Neuronal stem cell (in vitro differentiated cells): ENCODE results near the gene PSEN2.
A peak's percentile ranks its signal among the peaks of the same experiment; 100 is the strongest.

Experiments used
- DNase-seq: peaks from one replicate; pipeline ENCODE4 v3.0.0-alpha.2; 2013; ENCODE audit warnings: low spot score
- H2AFZ ChIP-seq: one replicate; pipeline ENCODE4 v1.6.1; 2013; ENCODE audit warnings: mild to moderate bottlenecking, low read length, inconsistent platforms
- H2AK5ac ChIP-seq: 2 replicates; pipeline ENCODE4 v1.6.1; 2013; ENCODE audit warnings: low read depth, mild to moderate bottlenecking, inconsistent platforms, low read length, moderate library complexity, mixed read lengths
- H2BK120ac ChIP-seq: 2 replicates; pipeline ENCODE4 v1.6.1; 2013; ENCODE audit warnings: low read depth, mild to moderate bottlenecking, inconsistent platforms, low read length, moderate library complexity, mixed read lengths
- H2BK12ac ChIP-seq: one replicate; pipeline ENCODE4 v1.6.1; 2013; ENCODE audit warnings: low read length, inconsistent platforms
- H2BK15ac ChIP-seq: 2 replicates; pipeline ENCODE4 v1.6.1; 2013; ENCODE audit warnings: mild to moderate bottlenecking, low read length, inconsistent platforms, mixed read lengths
- H2BK5ac ChIP-seq: one replicate; pipeline ENCODE4 v1.6.1; 2013; ENCODE audit warnings: inconsistent platforms, mild to moderate bottlenecking, low read length, moderate library complexity
- H3K14ac ChIP-seq: one replicate; pipeline ENCODE4 v1.6.1; 2013; ENCODE audit warnings: low read length, inconsistent platforms
- H3K18ac ChIP-seq: 2 replicates; pipeline ENCODE4 v1.6.1; 2013; ENCODE audit warnings: low read length, inconsistent platforms
- H3K23ac ChIP-seq: 2 replicates; pipeline ENCODE4 v1.6.1; 2013; ENCODE audit warnings: low read depth, mild to moderate bottlenecking, mixed read lengths, low read length, inconsistent platforms; ENCODE audit not compliant: poor library complexity
- H3K27ac ChIP-seq: replicated peaks from 3 replicates; pipeline ENCODE4 v1.5.1; 2013; ENCODE audit warnings: low read length, inconsistent platforms
- H3K27me3 ChIP-seq, 3 experiments: 2 replicates each; pipeline ENCODE4 v1.6.1; 2013; ENCODE audit warnings: low read length in 3 of 3, mild to moderate bottlenecking in 2 of 3, inconsistent platforms in 1 of 3, low read depth in 1 of 3, mixed read lengths in 1 of 3, moderate library complexity in 1 of 3; ENCODE audit not compliant: control insufficient read depth in 3 of 3, insufficient read depth in 3 of 3
- H3K36me3 ChIP-seq, 2 donors: replicated peaks in 1 of 2; 2 replicates each; pipeline ENCODE4 v1.6.1; 2013; ENCODE audit warnings: low read length in 2 of 2; ENCODE audit not compliant: control insufficient read depth in 2 of 2, insufficient read depth in 2 of 2
- H3K4ac ChIP-seq: 2 replicates; pipeline ENCODE4 v1.6.1; 2013; ENCODE audit warnings: inconsistent platforms, mild to moderate bottlenecking, low read length, moderate library complexity
- H3K4me1 ChIP-seq, 2 donors: 1 replicate in 1 of 2; 2 replicates in 1 of 2; pipeline ENCODE4 v1.6.1; 2013; ENCODE audit warnings: low read length in 2 of 2, low read depth in 1 of 2; ENCODE audit not compliant: control insufficient read depth in 2 of 2, insufficient read depth in 1 of 2
- H3K4me2 ChIP-seq: one replicate; pipeline ENCODE4 v1.6.1; 2013; ENCODE audit warnings: mild to moderate bottlenecking, low read length, inconsistent platforms; ENCODE audit not compliant: insufficient read depth, poor library complexity, severe bottlenecking
- H3K4me3 ChIP-seq, 2 donors: 2 replicates each; pipeline ENCODE4 v1.5.1; 2013; ENCODE audit warnings: low read length in 2 of 2, mild to moderate bottlenecking in 2 of 2, inconsistent platforms in 1 of 2, moderate library complexity in 1 of 2
- H3K79me1 ChIP-seq: one replicate; pipeline ENCODE4 v1.6.1; 2013; ENCODE audit warnings: low read depth, mild to moderate bottlenecking, inconsistent platforms, low read length, moderate library complexity
- H3K9ac ChIP-seq: one replicate; pipeline ENCODE4 v1.6.1; 2013; ENCODE audit warnings: mild to moderate bottlenecking, low read depth, low read length, inconsistent platforms; ENCODE audit not compliant: poor library complexity
- H3K9me3 ChIP-seq, 2 donors: replicated peaks in 1 of 2; 2 replicates each; pipeline versions ENCODE3 to v1.6.1; 2013; ENCODE audit warnings: low read length in 2 of 2, mild to moderate bottlenecking in 2 of 2, inconsistent platforms in 1 of 2, low read depth in 1 of 2, mixed read lengths in 1 of 2, moderate library complexity in 1 of 2; ENCODE audit not compliant: control insufficient read depth in 2 of 2, insufficient read depth in 1 of 2
- H4K8ac ChIP-seq: one replicate; pipeline ENCODE4 v1.6.1; 2013; ENCODE audit warnings: low read depth, mild to moderate bottlenecking, inconsistent platforms, low read length, moderate library complexity
- H4K91ac ChIP-seq: one replicate; pipeline ENCODE4 v1.6.1; 2013; ENCODE audit warnings: low read length, low read depth, mild to moderate bottlenecking, inconsistent platforms; ENCODE audit not compliant: poor library complexity
- WGBS, 2 donors: extraction: QIAGEN DNeasy Blood & Tissue Kit; methylation state at CpG; one replicate each; pipeline ENCODE4 v1.1.7; 2013; ENCODE audit warnings: missing lambda C conversion rate in 2 of 2, mixed read lengths in 1 of 2; ENCODE audit not compliant: insufficient read length in 2 of 2, insufficient replicate concordance in 1 of 2; ENCODE audit errors: extremely low coverage in 2 of 2; 5-methylcytosine and 5-hydroxymethylcytosine counted together

Gene PSEN2

DNA sequence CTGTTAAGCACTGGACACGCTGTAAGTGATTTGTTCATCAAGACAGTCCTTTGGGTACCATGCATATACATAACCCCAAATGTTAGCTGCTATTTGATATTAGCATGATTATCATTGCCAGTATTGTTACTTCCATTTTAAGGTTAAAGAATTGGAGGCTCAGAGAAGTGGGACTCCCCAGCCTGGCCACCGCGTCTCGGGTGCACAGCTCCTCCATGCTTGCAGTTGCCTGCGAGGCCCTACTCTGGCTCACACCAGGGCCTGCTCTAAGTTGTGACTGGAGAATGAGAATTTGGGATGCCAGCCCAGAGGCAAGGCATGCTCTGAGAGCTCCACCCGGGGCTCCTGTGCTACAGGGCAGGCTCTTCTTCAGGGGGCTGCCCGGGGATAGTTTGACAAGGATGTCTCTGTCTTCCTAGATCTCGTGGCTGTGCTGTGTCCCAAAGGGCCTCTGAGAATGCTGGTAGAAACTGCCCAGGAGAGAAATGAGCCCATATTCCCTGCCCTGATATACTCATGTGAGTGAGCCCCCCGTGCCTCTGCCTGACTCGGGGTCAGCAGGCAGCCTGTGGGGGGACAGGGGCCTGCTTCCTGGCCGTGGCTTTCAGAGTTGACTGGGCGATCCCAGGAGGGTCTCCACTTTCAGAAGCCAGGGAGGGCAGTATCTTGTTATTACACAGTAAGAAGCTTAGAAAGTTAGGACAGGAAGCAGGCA lies 19.4 kb downstream of the PSEN2 start:
- H3K18ac ChIP-seq, result no peak overlapping the region

DNA sequence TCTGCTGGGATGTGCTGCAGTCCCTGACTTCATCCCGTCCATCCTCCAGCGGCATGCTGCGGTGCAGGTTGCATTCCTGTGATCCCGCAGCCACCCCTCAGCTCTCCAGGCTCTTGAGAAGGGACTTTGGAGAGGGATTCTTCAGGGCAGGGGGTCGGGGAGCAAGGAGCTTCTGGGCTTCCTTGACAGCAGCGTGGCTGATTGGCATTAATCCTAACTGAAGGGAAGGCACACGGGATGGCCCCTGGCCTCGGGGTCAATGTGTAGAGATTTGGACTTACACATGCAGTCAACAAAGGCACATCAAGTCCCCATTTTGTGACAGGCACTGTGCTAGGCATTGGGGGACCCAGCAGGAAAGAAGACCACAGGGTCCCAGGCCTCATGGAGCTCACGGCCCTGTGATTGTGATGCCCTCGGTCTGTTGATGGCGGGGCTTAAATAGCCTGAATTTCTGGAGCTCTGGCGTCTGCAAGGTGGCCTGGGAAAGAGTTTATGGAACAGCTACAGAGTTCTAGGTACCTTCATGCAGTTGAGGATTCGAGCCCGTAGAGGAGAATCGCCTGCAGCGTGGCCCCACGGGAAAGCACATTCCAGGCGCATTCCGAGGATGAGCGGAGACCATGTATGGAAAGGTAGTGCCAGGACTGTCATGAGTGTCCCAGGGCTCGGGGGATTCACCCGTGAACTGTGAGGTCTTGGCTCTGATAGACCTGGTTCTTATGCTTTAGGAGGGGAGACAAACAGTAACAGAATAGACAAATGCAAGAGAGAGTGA lies 20.1 kb downstream of the PSEN2 start:
- no peak overlapping the region for H2BK120ac ChIP-seq
- no peak overlapping the region for H4K8ac ChIP-seq
- H3K4ac ChIP-seq, result no peak overlapping the region
- H2BK5ac ChIP-seq, result no peak overlapping the region
- H4K91ac ChIP-seq, result no peak overlapping the region
- H2AFZ ChIP-seq, result no peak overlapping the region
- H2BK15ac ChIP-seq, result no peak overlapping the region
- H3K27me3 ChIP-seq, result no peaks in the 10 kb centered on the region
- H3K4me2 ChIP-seq, result no peak overlapping the region
- no peak overlapping the region for H2BK12ac ChIP-seq
- H3K4me3 ChIP-seq, result no peak overlapping the region
- no peak for DNase-seq
- peak overlapping the region; percentile 3 for H3K9ac ChIP-seq
- no peak overlapping the region for H3K14ac ChIP-seq
- H3K9me3 ChIP-seq, result no peaks in the 10 kb centered on the region
- no peak overlapping the region for H3K18ac ChIP-seq
- no peak overlapping the region for H3K27ac ChIP-seq
- H3K4me1 ChIP-seq, result peaks cover 0 to 1% of the 10 kb centered on the region in 2 donors
- peaks cover 38 to 54% of the 10 kb centered on the region in 2 donors for H3K36me3 ChIP-seq
- no peak overlapping the region for H3K23ac ChIP-seq
- no CpG with 5 or more reads among the region's 22 CpGs for WGBS, 2 donors
- H3K79me1 ChIP-seq, result no peaks in the 10 kb centered on the region
- peak overlapping the region; percentile 7 for H2AK5ac ChIP-seq

More for the DNA sequence above, 19.4 kb downstream of the PSEN2 start:
- Histone ChIP-seq H3K4me1 (peaks cover 0 to 1% of the 10 kb centered on the region in 2 donors), H2BK5ac (no peak overlapping the region), H4K91ac (no peak overlapping the region), H2AK5ac (peak overlapping the region; percentile 7), H3K9me3 (no peaks in the 10 kb centered on the region), H3K14ac (no peak overlapping the region), H3K36me3 (peaks cover 35 to 59% of the 10 kb centered on the region in 2 donors), H2BK12ac (no peak overlapping the region), H2AFZ (no peak overlapping the region), H3K23ac (no peak overlapping the region), H2BK120ac (no peak overlapping the region), H3K79me1 (no peaks in the 10 kb centered on the region), H3K4me2 (no peak overlapping the region), H3K27ac (no peak overlapping the region), H4K8ac (no peak overlapping the region), H3K4me3 (no peak overlapping the region), H3K9ac (no peak overlapping the region), H3K4ac (no peak overlapping the region), H2BK15ac (no peak overlapping the region), H3K27me3 (no peaks in the 10 kb centered on the region)
- no CpG with 5 or more reads among the region's 12 CpGs for WGBS, 2 donors
- DNase-seq, result no peak

DNA sequence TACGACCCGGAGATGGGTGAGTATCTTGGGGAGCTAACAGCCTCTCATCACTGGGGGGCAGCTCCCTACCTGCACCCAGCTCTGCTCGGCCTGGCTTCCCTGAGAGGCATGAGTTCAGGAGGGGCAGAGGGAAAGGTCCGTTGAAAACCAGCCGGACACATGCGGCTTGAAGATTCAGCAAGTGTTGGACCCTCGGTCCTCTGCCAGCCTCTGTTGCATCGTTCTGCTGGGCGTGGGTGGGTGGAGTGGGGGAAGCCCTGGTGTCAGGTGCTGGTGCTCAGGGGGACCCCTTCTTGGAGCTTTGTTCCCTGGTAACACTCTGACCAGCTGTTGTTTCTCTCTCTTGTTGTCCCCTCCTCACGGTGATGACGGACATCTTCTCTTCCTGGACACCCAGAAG lies 20.9 kb downstream of the PSEN2 start:
- H4K8ac ChIP-seq, result no peak overlapping the region
- no peak overlapping the region for H3K18ac ChIP-seq
- peaks cover 40 to 52% of the 10 kb centered on the region in 2 donors for H3K36me3 ChIP-seq
- no peak overlapping the region for H2BK15ac ChIP-seq
- no peak overlapping the region for H3K9ac ChIP-seq
- WGBS, 2 donors, result no CpG with 5 or more reads among the region's 11 CpGs
- H2BK12ac ChIP-seq, result no peak overlapping the region
- DNase-seq, result no peak
- H2BK120ac ChIP-seq, result no peak overlapping the region
- H2AFZ ChIP-seq, result no peak overlapping the region
- H3K4me3 ChIP-seq, result no peak overlapping the region
- H3K14ac ChIP-seq, result no peak overlapping the region
- no peak overlapping the region for H3K4me2 ChIP-seq
- H3K9me3 ChIP-seq, result no peaks in the 10 kb centered on the region
- H2AK5ac ChIP-seq, result no peak overlapping the region
- H3K23ac ChIP-seq, result no peak overlapping the region
- H3K4ac ChIP-seq, result no peak overlapping the region
- H2BK5ac ChIP-seq, result no peak overlapping the region
- no peaks in the 10 kb centered on the region for H3K27me3 ChIP-seq
- no peaks in the 10 kb centered on the region for H3K79me1 ChIP-seq
- peaks cover 0 to 1% of the 10 kb centered on the region in 2 donors for H3K4me1 ChIP-seq
- no peak overlapping the region for H4K91ac ChIP-seq
- no peak overlapping the region for H3K27ac ChIP-seq

- peaks cover 43 to 46% of the 10 kb centered on the region in 2 donors for H3K36me3 ChIP-seq
- H2BK12ac ChIP-seq, result no peak overlapping the region
- no peaks in the 10 kb centered on the region for H3K27me3 ChIP-seq
- no peak overlapping the region for H2BK15ac ChIP-seq
- H4K8ac ChIP-seq, result no peak overlapping the region
- H3K23ac ChIP-seq, result peak overlapping the region; percentile 11
- no peaks in the 10 kb centered on the region for H3K79me1 ChIP-seq
- no peak overlapping the region for H3K4me2 ChIP-seq
- H4K91ac ChIP-seq, result no peak overlapping the region
- H3K4me1 ChIP-seq, result peaks cover 0 to 1% of the 10 kb centered on the region in 2 donors
- H2BK5ac ChIP-seq, result no peak overlapping the region
- no peak overlapping the region for H3K4ac ChIP-seq
- DNase-seq, result no peak
- H2BK120ac ChIP-seq, result no peak overlapping the region
- no peaks in the 10 kb centered on the region for H3K9me3 ChIP-seq
- H2AK5ac ChIP-seq, result no peak overlapping the region
- no peak overlapping the region for H3K27ac ChIP-seq
- no peak overlapping the region for H2AFZ ChIP-seq
- peak overlapping the region; percentile 63 for H3K9ac ChIP-seq
- H3K4me3 ChIP-seq, result no peak overlapping the region
- no peak overlapping the region for H3K14ac ChIP-seq
- WGBS, 2 donors, result no CpG with 5 or more reads among the region's 17 CpGs
- H3K18ac ChIP-seq, result peak overlapping the region; percentile 23
Measured at GRCh38 chr1:226891846-226892523, 21.6 kb downstream of the PSEN2 start.
